Ectodermal cell (in vitro differentiated cells): ENCODE data around the gene ECE1.

Experiments
- H3K27ac ChIP-seq: 2 replicates; pipeline ENCODE4 v1.7.0; 2013; ENCODE audit warnings: mild to moderate bottlenecking, low read depth, low read length; ENCODE audit not compliant: insufficient read depth, poor library complexity, severe bottlenecking
- H3K27me3 ChIP-seq: 2 replicates; pipeline ENCODE4 v1.7.0; 2013; ENCODE audit warnings: mild to moderate bottlenecking, low read length; ENCODE audit not compliant: insufficient read depth, control insufficient read depth, poor library complexity, severe bottlenecking
- H3K36me3 ChIP-seq: one replicate; pipeline ENCODE4 v1.7.0; 2013; ENCODE audit warnings: low read length; ENCODE audit not compliant: control insufficient read depth, insufficient read depth
- H3K4me1 ChIP-seq: one replicate; pipeline ENCODE4 v1.7.0; 2013; ENCODE audit warnings: low read length; ENCODE audit not compliant: control insufficient read depth, insufficient read depth
- H3K4me3 ChIP-seq: 2 replicates; pipeline ENCODE4 v1.7.0; 2013; ENCODE audit warnings: low read depth, low read length, control low read depth; ENCODE audit not compliant: insufficient read depth
- H3K9me3 ChIP-seq: 2 replicates; pipeline ENCODE4 v1.7.0; 2013; ENCODE audit warnings: mild to moderate bottlenecking, low read length, moderate library complexity; ENCODE audit not compliant: control insufficient read depth
- WGBS, 2 experiments: methylation state at CpG; one replicate each; pipeline ENCODE4 v1.1.7; 2013; ENCODE audit warnings: missing lambda C conversion rate in 2 of 2; 5-methylcytosine and 5-hydroxymethylcytosine counted together

Gene ECE1

DNA sequence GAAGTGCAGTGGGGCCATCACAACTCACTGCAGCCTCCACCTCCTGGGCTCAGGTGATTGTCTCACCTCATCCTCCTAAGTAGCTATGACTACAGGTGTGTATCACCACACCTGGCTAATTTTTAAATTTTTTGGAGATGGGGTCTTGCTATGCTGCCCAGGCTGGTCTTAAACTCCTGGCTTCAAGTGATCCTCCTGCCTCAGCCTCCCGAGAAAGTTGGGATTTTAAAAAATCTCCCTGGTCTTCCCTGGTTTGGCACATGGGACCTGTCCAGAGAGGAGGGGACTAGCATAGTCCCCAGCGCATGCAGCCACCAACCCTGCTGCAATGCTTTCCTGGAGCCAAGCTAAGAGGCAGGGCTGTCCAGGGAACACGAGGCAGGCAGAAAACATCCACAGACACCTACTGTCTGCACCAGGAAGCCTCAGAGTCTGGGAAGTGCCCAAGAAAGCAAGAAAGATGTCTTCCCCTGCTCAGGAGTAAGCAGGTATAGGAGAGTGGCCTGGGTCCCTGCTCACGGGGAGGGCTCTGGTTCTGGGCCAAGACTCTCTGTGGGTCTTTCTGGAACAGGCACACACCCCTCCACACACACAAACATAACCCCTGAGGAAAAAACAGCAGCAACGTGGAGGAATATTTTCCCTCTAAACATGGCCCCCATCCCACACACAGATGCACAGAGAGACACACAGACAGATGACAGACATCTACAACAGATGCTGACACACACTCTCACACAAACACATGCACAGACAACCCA is 30.8 kb downstream of the ECE1 start:
- Histone ChIP-seq H3K4me3 (no peak overlapping the region), H3K36me3 (no peaks in the 10 kb centered on the region), H3K9me3 (no peaks in the 10 kb centered on the region), H3K4me1 (peaks cover 16% of the 10 kb centered on the region), H3K27ac (no peak overlapping the region), H3K27me3 (no peaks in the 10 kb centered on the region)
- WGBS, 2 experiments, result 91 to 92% methylated on average over 5 of the region's 5 CpGs

DNA sequence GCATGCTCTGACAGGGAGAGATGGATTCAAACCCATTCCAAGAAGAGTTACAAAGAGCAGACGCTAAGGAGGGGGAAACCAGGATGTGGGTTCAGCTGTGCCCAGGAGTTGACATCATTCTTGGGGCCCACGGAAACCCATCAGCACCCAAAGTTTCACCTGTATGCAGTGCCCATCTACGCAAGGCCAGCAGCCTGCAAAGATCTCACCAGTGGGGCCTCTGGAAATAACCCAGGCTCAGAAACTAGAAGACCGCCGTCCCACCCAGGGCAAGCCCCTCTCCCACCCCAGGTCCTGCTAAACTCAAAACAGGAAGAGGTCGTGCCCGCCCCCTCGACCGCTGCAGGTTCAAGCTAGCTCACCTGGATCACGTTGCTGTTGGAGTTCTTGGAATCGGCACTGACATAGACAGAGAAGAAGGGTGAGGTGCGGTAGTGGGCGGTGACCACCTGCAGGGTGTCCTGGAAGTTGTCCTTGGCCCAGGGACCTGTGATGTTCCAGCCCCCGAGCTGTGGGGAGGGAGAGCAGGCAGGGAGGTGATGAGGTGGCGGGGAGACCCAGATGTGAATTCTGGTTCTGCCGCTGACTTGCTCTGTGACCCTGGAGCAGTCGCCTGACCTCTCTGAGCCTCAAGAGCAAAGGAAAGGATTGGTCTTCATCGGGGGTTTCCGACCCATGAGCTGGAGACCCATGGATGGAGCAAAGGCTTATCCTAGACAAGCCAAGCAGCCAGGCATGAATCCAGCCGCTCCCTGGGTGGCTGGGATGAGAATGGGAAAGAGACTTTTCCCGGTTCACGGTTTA is 31.7 kb downstream of the ECE1 start:
- 94 to 96% methylated on average over 22 of the region's 22 CpGs for WGBS, 2 experiments
- H3K27me3 ChIP-seq, result no peaks in the 10 kb centered on the region
- H3K36me3 ChIP-seq, result no peaks in the 10 kb centered on the region

DNA sequence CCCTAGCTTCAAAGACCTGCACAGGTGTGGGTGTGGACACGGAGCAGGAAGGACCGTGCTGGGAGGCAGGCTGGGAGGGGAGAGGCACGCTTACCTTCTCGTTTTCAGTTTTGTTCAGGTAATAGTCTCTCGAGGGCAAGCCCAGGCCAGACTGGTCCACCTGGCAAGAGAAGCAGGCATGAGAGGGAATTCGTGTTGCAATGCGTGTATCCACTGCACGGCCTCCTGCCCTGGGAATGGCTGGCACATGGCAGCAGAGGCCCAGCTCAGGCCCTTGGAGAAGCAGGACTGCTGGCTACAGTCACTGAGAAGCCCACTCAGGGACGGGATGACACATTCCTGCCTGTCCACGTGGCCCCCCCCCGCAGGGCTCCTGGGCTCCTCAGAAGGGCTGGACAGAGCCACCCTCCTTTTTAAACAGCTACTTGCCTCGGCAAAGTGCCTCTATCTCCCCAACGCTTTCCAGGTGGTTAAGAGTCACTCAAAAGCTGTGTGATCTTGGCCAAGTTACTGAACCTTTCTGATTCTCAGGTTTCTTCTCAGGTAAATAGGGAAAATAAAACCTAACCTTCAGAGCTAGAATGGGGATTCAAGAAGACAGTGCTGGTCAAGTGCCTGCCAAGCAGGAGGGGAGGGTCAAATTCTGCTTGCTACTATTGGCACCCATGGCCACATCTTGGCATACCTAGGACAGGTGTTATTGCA is 32.7 kb downstream of the ECE1 start:
- H3K36me3 ChIP-seq, result no peaks in the 10 kb centered on the region
- H3K27ac ChIP-seq, result no peak overlapping the region
- H3K4me3 ChIP-seq, result no peak overlapping the region
- WGBS, 2 experiments, result 94% methylated on average over 13 of the region's 13 CpGs
- H3K27me3 ChIP-seq, result no peaks in the 10 kb centered on the region
- H3K9me3 ChIP-seq, result no peaks in the 10 kb centered on the region
- peaks cover 11% of the 10 kb centered on the region for H3K4me1 ChIP-seq

More for the DNA sequence above, 31.7 kb downstream of the ECE1 start:
- no peak overlapping the region for H3K27ac ChIP-seq
- peaks cover 16% of the 10 kb centered on the region for H3K4me1 ChIP-seq
- no peak overlapping the region for H3K4me3 ChIP-seq
- no peaks in the 10 kb centered on the region for H3K9me3 ChIP-seq

DNA sequence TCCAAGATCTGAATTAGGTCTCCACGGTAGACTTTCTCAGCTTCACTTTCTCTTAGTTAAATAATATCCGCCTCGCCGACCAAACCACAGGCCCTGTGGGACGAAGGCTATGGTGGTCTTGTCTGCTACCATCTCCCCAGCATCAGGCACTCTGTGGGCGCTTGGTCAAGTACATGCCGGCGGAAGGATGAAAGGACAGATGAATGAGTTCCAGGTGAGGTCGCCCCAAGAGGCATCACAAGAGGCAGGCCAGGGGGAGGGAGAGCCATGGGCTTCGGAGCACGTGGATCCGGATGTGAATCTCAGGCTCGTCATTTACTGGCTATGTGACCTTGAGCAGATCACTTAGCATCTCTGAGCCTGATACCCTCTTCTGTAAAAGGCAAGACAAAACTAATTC is 33.5 kb downstream of the ECE1 start:
- no peaks in the 10 kb centered on the region for H3K9me3 ChIP-seq
- no peak overlapping the region for H3K4me3 ChIP-seq
- no peaks in the 10 kb centered on the region for H3K36me3 ChIP-seq
- no peak overlapping the region for H3K27ac ChIP-seq
- H3K4me1 ChIP-seq, result peaks cover 3% of the 10 kb centered on the region
- WGBS, 2 experiments, result 95% methylated on average over 13 of the region's 13 CpGs
- no peaks in the 10 kb centered on the region for H3K27me3 ChIP-seq

DNA sequence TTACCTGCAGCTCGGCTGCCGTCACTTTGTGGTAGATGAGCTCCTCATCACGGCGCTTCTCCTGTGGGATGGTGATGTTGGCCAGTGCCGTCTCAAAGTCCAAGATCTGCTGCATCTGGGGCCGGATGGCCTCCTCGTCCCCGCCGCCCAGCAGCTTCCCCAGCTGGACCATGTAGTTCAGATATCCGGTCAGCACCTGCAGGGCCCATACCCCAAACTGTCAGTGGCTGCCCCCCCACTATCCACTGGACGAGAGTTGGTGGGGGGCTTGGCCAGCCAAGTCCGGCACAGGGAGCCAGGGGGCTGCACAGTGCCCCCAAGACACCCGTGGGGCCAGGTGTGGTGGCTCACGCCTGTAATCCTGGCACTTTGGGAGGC is 34.3 kb downstream of the ECE1 start:
- no peak overlapping the region for H3K4me3 ChIP-seq
- no peaks in the 10 kb centered on the region for H3K36me3 ChIP-seq
- 94 to 95% methylated on average over 14 of the region's 14 CpGs for WGBS, 2 experiments
- H3K9me3 ChIP-seq, result no peaks in the 10 kb centered on the region
- H3K4me1 ChIP-seq, result no peaks in the 10 kb centered on the region
- no peaks in the 10 kb centered on the region for H3K27me3 ChIP-seq
- no peak overlapping the region for H3K27ac ChIP-seq

DNA sequence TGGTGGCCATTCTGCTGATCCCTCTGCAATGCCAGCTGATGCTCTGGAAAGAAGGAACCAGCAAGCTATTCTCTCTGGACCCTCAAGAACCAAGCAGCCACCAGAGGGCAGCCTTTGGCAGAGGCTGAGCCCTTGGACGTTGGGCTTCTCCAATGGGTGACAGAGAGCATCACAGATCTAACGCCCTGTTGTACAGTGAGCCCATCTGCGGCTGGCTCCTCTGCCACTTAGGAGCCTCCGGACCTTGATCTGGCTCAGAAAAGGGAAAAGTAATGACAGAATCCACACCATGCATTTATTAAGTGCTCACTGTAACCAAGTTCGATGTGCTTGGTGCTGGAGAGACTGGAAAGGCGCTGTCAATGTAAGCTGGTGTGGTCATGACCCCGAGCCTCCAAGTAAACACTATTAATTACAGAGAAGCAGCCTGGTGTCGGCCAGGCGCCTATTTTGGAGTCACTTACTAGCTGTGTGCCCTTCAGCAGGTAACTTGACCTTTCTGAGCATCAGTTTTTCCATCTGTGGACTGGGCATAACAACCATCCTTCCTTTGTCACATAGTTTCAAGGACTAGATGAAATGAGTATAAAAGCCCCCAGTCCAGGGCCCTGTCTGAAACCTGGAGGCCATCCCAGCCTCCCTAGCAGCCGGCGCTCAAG is 34.9 kb downstream of the ECE1 start:
- Histone ChIP-seq H3K4me1 (no peaks in the 10 kb centered on the region), H3K27ac (no peak overlapping the region), H3K27me3 (no peaks in the 10 kb centered on the region), H3K36me3 (no peaks in the 10 kb centered on the region), H3K9me3 (no peaks in the 10 kb centered on the region), H3K4me3 (no peak overlapping the region)
- 76 to 78% methylated on average over 11 of the region's 11 CpGs for WGBS, 2 experiments

DNA sequence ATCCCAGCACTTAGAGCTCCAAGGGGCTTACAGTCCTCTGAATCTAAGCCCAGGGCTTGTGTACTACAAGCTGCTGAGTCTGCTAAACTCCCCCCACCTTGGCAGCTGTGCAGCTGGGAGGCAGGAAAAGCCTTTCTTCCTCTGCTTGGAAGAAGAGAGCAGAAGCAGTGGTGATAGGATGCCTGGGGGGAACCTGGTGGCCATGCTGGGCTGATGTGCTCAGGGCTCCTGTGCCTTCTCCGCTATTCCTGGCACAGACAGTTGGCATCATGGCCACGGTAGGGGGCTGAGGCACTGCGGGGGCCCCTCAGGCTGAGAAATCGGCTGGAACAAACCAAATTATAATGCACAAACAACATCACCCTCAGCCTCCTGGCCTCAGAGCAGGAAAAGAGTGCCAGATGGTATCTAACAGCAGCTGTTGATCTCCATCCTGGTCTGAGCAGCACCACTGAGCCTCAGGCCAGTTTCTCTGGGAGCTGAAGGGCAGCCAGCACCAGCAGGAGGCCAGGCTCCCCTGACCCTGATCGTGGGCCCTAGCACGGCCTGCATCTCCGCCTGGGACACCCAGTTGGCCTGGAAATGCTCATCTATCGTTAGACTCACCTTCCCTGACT is 35.8 kb downstream of the ECE1 start:
- 89 to 92% methylated on average over 8 of the region's 8 CpGs for WGBS, 2 experiments
- Histone ChIP-seq H3K4me3 (no peak overlapping the region), H3K27me3 (no peaks in the 10 kb centered on the region), H3K27ac (no peak overlapping the region), H3K9me3 (no peaks in the 10 kb centered on the region), H3K36me3 (no peaks in the 10 kb centered on the region), H3K4me1 (no peaks in the 10 kb centered on the region)

DNA sequence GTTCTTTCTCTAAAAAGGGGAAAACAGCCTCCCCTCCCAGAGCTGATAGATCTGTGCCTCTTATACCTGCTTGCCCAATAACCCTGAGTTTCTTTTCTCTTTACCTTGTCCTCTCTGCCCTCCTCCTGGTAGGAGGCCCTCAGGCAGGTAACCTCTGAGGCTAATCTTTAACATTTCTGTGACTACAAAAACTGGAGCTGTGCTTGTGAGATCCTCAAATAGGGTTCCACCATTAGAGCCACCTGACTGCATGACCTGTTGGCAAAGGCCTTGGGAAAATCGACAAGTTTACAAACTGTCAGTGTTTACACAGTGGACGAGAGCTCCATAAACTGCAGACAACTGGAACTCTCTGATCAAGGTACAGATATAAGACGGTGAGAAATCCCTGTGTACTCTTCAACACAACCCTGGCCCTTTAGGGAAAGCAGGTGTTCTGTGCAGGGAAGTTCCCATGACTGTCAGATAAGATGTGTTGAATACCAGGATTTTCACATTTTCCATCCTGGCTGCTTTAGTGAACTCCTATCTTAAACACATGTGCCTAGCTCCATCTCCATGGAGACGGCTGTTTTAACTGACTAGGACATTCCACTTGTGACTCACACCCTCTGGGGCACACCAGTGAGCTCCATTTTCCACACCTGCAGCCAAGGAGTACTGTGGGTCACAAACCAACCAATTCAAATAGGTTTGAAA is 38.3 kb downstream of the ECE1 start:
- Histone ChIP-seq H3K27me3 (no peaks in the 10 kb centered on the region), H3K4me3 (no peak overlapping the region), H3K9me3 (no peaks in the 10 kb centered on the region), H3K36me3 (no peaks in the 10 kb centered on the region), H3K4me1 (no peaks in the 10 kb centered on the region), H3K27ac (no peak overlapping the region)
- WGBS, 2 experiments, result 92 to 94% methylated on average over 4 of the region's 4 CpGs

DNA sequence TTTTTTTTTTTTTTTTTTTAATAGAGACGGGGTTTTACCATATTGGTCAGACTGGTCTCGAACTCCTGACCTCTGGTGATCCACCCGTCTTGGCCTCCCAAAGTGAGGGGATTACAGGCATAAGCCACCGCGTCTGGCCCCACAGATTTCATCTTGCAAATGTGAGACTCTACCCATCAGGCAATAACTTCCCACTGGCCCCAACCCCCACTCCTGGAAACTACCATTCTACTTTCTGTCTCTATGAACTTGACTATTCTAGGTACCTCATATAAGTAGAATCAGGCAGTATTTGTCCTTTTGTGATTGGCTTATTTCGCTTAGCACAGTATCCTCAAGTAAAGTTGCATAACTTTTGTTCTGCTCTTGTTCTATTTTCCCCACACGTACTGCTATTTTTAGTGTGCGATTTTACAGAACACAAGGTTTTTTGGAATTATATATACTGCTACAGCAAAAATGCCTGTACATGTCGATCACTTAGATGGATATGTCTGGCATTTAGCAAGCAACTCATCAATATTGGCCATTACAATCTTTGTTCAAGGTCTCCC is 40.2 kb downstream of the ECE1 start:
- H3K36me3 ChIP-seq, result peaks cover 5% of the 10 kb centered on the region
- no peak overlapping the region for H3K4me3 ChIP-seq
- no peak overlapping the region for H3K27ac ChIP-seq
- no peaks in the 10 kb centered on the region for H3K4me1 ChIP-seq
- WGBS, 2 experiments, result 95 to 97% methylated on average over 9 of the region's 9 CpGs
- H3K9me3 ChIP-seq, result no peaks in the 10 kb centered on the region
- no peaks in the 10 kb centered on the region for H3K27me3 ChIP-seq
